Kidney (tissue), 14 donors: ENCODE data around the gene RTCA. TPM values are rescaled to one million over a fixed set of nuclear protein-coding genes. Genes with fewer than 3 reads are reported as not detected.
A peak's percentile ranks its signal among the peaks of the same experiment; 100 is the strongest.
"Not testable (repeated sequence)": the region's sequence is repeated elsewhere in the genome, so short reads cannot be mapped to it uniquely, and the experiment has no call there.

Experiments used
- DNase-seq, 5 donors: peaks; one replicate each; pipeline ENCODE4 v3.0.0-alpha.2; 2013 to 2020
- FAIRE-seq: peaks from 2 replicates; lab custom pipeline; 2012; peaks lifted over from hg19 to GRCh38; lab: Jason Lieb, UNC
- H3K27ac ChIP-seq, 2 donors: one replicate each; pipeline ENCODE4 v1.7.0; 2013; ENCODE audit warnings: low read depth in 2 of 2, low read length in 2 of 2, inconsistent platforms in 1 of 2
- H3K27me3 ChIP-seq: one replicate; pipeline ENCODE4 v1.7.1; 2013; ENCODE audit warnings: low read length, inconsistent platforms; ENCODE audit not compliant: control insufficient read depth, insufficient read depth
- H3K36me3 ChIP-seq, 3 donors: one replicate each; pipeline versions ENCODE4 v1.7.0 to v1.7.1; 2013; ENCODE audit warnings: low read length in 3 of 3, control low read depth in 1 of 3, inconsistent platforms in 1 of 3; ENCODE audit not compliant: insufficient read depth in 3 of 3, control insufficient read depth in 2 of 3
- H3K4me1 ChIP-seq, 3 donors: one replicate each; pipeline versions ENCODE4 v1.7.0 to v1.7.1; 2013; ENCODE audit warnings: low read length in 3 of 3, inconsistent platforms in 1 of 3, low read depth in 1 of 3; ENCODE audit not compliant: control insufficient read depth in 2 of 3, insufficient read depth in 2 of 3
- H3K4me3 ChIP-seq, 3 donors: one replicate each; pipeline versions ENCODE4 v1.7.0 to v1.8.1; 2013; ENCODE audit warnings: low read length in 3 of 3, control low read depth in 1 of 3, inconsistent platforms in 1 of 3
- H3K9ac ChIP-seq, 3 donors: one replicate each; pipeline versions ENCODE4 v1.7.0 to v1.7.1; 2013; ENCODE audit warnings: low read length in 3 of 3, control low read depth in 1 of 3, inconsistent platforms in 1 of 3
- H3K9me3 ChIP-seq, 3 donors: one replicate each; pipeline versions ENCODE4 v1.7.0 to v1.7.1; 2013; ENCODE audit warnings: low read length in 3 of 3, control low read depth in 1 of 3, inconsistent platforms in 1 of 3; ENCODE audit not compliant: control insufficient read depth in 2 of 3, insufficient read depth in 1 of 3
- intact Hi-C: fragments of 100-400 bp; cut with DNase I; formaldehyde crosslinking; loops from one replicate; pipeline ENCODE4 v1.11.1; 2022
- polyA plus RNA-seq: library from polyadenylated mRNA; stranded (reverse); fragments of 350-450 nt; fragmentation: Illumina TruSeq; extraction: RNeasy Lipid Tissue Mini Kit (QIAGEN cat#74804); gene quantifications from one replicate; pipeline ENCODE4 v1.2.3, GENCODE V29; 2014; ENCODE audit warnings: low read depth, low replicate concordance; ENCODE audit not compliant: insufficient read depth
- total RNA-seq: library from RNA; stranded (reverse); fragmentation: NEBNext Ultra II Directional; extraction: Animal tissue kit (Norgen Biotek cat#: 25700); gene quantifications from one replicate; pipeline ENCODE4 v1.2.1, GENCODE V29; 2021
- TF ChIP-seq, protein P1 (sequence below): IDR thresholded peaks from 3 replicates; pipeline ENCODE4 v1.5.1; 2012; ENCODE audit warnings: mild to moderate bottlenecking, moderate library complexity, borderline replicate concordance; ENCODE audit not compliant: insufficient read depth; ENCODE audit errors: extremely low read depth
- donor health status: control.
- donor health status: control.
- donor health status: control.
- donor health status: control.
- donor health status: control.
- donor health status: DM: yes; HTN: yes; CAD: no.
- donor health status: Normal renal cell carcinoma (clear cell type).

RTCA gene
- total and polyA plus RNA-seq, 2 donors from 2014 or later = 30.8 to 51.1 TPM

DNA sequence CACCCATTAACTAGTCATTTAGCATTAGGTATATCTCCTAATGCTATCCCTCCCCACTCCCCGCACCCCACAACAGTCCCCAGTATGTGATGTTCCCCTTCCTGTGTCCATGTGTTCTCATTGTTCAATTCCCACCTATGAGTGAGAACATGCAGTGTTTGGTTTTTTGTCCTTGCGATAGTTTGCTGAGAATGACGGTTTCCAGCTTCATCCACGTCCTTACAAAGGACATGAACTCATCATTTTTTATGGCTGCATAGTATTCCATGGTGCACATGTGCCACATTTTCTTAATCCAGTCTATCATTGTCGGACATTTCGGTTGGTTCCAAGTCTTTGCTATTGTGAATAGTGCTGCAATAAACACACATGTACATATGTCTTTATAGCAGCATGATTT, 7.6 kb upstream of the RTCA start:
- FAIRE-seq, H3K9ac ChIP-seq, intact Hi-C loops, H3K9me3 ChIP-seq, H3K27ac ChIP-seq, H3K4me3 ChIP-seq, H3K36me3 ChIP-seq, DNase-seq, H3K4me1 ChIP-seq, H3K27me3 ChIP-seq: not testable (repeated sequence)

DNA sequence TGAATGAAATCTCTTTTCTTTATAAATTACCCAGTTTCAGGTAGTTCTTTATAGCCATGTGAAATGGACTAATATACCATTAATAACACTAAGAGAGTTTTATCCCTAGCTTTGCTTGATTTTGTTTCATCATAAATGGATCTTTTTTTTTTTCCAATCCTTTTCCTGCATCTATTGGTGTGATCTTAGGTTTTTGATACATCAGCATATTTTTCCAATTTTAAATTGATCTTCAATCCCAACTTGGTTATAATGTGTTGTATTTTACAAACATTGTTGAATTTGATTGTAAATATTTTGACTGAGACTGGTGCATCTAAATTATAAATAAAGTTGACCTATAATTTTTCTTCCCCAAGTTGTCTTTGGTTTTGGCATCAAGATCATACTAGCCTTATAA, 4.3 kb upstream of the RTCA start:
- H3K27ac ChIP-seq = no peak overlapping the region
- no peak overlapping the region for H3K9ac ChIP-seq
- H3K36me3 ChIP-seq = no peaks in the 10 kb centered on the region
- H3K4me1 ChIP-seq = peaks cover 0 to 3% (median 0%) of the 10 kb centered on the region in 3 donors
- FAIRE-seq = no peak
- H3K9me3 ChIP-seq = peaks cover 0 to 11% (median 0%) of the 10 kb centered on the region in 3 donors
- H3K4me3 ChIP-seq = no peak overlapping the region
- TF ChIP-seq, protein P1, sequence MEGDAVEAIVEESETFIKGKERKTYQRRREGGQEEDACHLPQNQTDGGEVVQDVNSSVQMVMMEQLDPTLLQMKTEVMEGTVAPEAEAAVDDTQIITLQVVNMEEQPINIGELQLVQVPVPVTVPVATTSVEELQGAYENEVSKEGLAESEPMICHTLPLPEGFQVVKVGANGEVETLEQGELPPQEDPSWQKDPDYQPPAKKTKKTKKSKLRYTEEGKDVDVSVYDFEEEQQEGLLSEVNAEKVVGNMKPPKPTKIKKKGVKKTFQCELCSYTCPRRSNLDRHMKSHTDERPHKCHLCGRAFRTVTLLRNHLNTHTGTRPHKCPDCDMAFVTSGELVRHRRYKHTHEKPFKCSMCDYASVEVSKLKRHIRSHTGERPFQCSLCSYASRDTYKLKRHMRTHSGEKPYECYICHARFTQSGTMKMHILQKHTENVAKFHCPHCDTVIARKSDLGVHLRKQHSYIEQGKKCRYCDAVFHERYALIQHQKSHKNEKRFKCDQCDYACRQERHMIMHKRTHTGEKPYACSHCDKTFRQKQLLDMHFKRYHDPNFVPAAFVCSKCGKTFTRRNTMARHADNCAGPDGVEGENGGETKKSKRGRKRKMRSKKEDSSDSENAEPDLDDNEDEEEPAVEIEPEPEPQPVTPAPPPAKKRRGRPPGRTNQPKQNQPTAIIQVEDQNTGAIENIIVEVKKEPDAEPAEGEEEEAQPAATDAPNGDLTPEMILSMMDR = no peak
- H3K27me3 ChIP-seq = no peaks in the 10 kb centered on the region
- intact Hi-C loops = no loop called here
- DNase-seq = no peak

DNA sequence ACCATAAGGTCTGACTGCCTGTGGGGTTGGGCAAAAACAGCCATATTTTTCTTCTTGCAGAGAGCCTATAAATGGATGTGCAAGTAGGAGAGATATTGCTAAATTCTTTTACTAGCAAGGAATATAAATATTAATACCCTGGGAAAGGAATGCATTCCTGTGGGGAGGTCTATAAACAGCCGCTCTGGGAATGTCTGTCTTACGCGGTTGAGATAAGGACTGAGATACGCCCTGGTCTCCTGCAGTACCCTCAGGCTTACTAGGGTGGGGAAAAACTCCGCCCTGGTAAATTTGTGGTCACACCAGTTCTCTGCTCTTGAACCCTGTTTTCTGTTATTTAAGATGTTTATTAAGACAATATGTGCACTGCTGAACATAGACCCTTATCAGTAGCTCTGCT, 1.9 kb upstream of the RTCA start:
- FAIRE-seq, H3K27ac ChIP-seq, H3K4me3 ChIP-seq, H3K27me3 ChIP-seq, intact Hi-C loops, H3K36me3 ChIP-seq, H3K9ac ChIP-seq, DNase-seq: not testable (repeated sequence)
- H3K9me3 ChIP-seq = peaks cover 0 to 11% (median 0%) of the 10 kb centered on the region in 3 donors
- H3K4me1 ChIP-seq = peaks cover 0 to 16% (median 6%) of the 10 kb centered on the region in 3 donors

DNA sequence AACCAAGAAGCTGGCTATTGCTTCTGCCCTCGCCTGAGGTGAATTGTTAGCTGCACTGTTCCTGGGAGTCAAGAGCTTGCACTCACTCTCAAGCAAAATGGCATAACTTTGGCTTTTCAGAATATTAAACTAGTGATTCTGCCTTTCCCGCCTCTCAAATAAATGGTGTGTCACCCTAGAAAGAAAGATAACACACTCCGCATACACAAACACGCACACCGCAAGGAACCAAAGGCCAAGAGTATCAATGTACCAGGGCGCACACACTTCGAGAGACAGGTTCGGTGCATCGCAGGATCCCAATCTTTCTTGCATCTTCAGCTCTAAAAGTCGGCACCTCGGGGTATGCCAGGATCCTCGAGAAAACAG, 470 bp upstream of the RTCA start:
- TF ChIP-seq, protein P1 = no peak
- intact Hi-C loops = no loop called here
- Histone ChIP-seq H3K27me3 (no peaks in the 10 kb centered on the region), H3K27ac (peak overlapping the region; percentile 71 to 81), H3K9ac (peak overlapping the region; percentile 72 to 97 (median 75)), H3K4me3 (peak overlapping the region; percentile 87 to 98 (median 92)), H3K36me3 (peaks cover 6 to 14% (median 8%) of the 10 kb centered on the region in 3 donors), H3K9me3 (peaks cover 0 to 11% (median 0%) of the 10 kb centered on the region in 3 donors), H3K4me1 (peaks cover 0 to 16% (median 6%) of the 10 kb centered on the region in 3 donors)
- FAIRE-seq (no peak), DNase-seq (no peak)
